OCI-M2 (cell line): ENCODE results near the gene NCAPD2.
A peak's percentile ranks its signal among the peaks of the same experiment; 100 is the strongest.
"Not testable (repeated sequence)": the region's sequence is repeated elsewhere in the genome, so short reads cannot be mapped to it uniquely, and the experiment has no call there.

Source experiments
- DNase-seq: peaks from one replicate; lab custom pipeline; 2025; ENCODE audit not compliant: unreplicated experiment; lab: John Stamatoyannopoulos, UW

NCAPD2 gene

GRCh38 chr12:6533923-6534694, 40.2 kb downstream of the NCAPD2 start, which contains the start of gene GAPDH:
TSS of gene GAPDH (plus strand) at chr12:6534517. CDS start at chr12:6534833, 316 bp downstream.
- DNase-seq, result peak; percentile 59

- no peak for DNase-seq
Measured at GRCh38 chr12:6534695-6534944, 40.7 kb downstream of the NCAPD2 start.

GRCh38 chr12:6534945-6535696, 41.2 kb downstream of the NCAPD2 start:
- DNase-seq, result no peak

GRCh38 chr12:6535697-6535946, 41.7 kb downstream of the NCAPD2 start:
- no peak for DNase-seq

- DNase-seq, result no peak
Measured at GRCh38 chr12:6535960-6536847, 42.3 kb downstream of the NCAPD2 start.

- no peak for DNase-seq
Measured at GRCh38 chr12:6536894-6537579, 43.1 kb downstream of the NCAPD2 start.

- not testable (repeated sequence) for DNase-seq
Measured at GRCh38 chr12:6537580-6538419, 43.9 kb downstream of the NCAPD2 start.

- no peak for DNase-seq
Measured at GRCh38 chr12:6538420-6539313, 44.8 kb downstream of the NCAPD2 start.

GRCh38 chr12:6539314-6539682, 45.4 kb downstream of the NCAPD2 start:
- no peak for DNase-seq

GRCh38 chr12:6539707-6540134, 45.8 kb downstream of the NCAPD2 start:
- DNase-seq, result no peak

GRCh38 chr12:6540181-6540877, 46.4 kb downstream of the NCAPD2 start:
- no peak for DNase-seq

- DNase-seq, result no peak
Measured at GRCh38 chr12:6541371-6542165, 47.7 kb downstream of the NCAPD2 start.

GRCh38 chr12:6542209-6543009, 48.5 kb downstream of the NCAPD2 start:
- no peak for DNase-seq

GRCh38 chr12:6546016-6546415, 52.1 kb downstream of the NCAPD2 start:
- no peak for DNase-seq

GRCh38 chr12:6547566-6547965, 53.7 kb downstream of the NCAPD2 start:
- DNase-seq, result no peak

GRCh38 chr12:6547987-6548386, 54.1 kb downstream of the NCAPD2 start:
- DNase-seq, result no peak

GRCh38 chr12:6548556-6548955, 54.7 kb downstream of the NCAPD2 start:
- no peak for DNase-seq
